ENCODE measurements around the gene EPHA10.

EPHA10 gene

GRCh38 chr1:37764888-37765441, at the start of gene EPHA10:
Gene EPHA10, minus strand, starts transcription at chr1:37765120. Its CDS starts 54 bp downstream, at chr1:37765066.
- no peak for TF ChIP-seq CTCF (IDR thresholded peaks at IDR 0.05; ENCODE audit: insufficient read depth, low read depth, low read length, missing control alignments)
- DNase-seq (ENCODE audit: low read depth): no peak
- no peak within 1 kb of the TSS for H3K4me3 ChIP-seq (ENCODE audit: low read length)

- DNase-seq (ENCODE audit: low read depth): no peak
- H3K4me3 ChIP-seq (ENCODE audit: low read length): no peak overlapping the region
- no peak for TF ChIP-seq CTCF (IDR thresholded peaks at IDR 0.05; ENCODE audit: insufficient read depth, low read depth, low read length, missing control alignments)
These were observed 49.3 kb upstream of the EPHA10 start for GRCh38 chr1:37814252-37814651.

GRCh38 chr1:37813529-37814145, 48.7 kb upstream of the EPHA10 start:
- no peak for TF ChIP-seq CTCF (IDR thresholded peaks at IDR 0.05; ENCODE audit: insufficient read depth, low read depth, low read length, missing control alignments)
- H3K4me3 ChIP-seq (ENCODE audit: low read length): no peak overlapping the region
- no peak for DNase-seq (ENCODE audit: low read depth)

- TF ChIP-seq CTCF (IDR thresholded peaks at IDR 0.05; ENCODE audit: insufficient read depth, low read depth, low read length, missing control alignments): peak; percentile 91
- peak; percentile 82 for DNase-seq (ENCODE audit: low read depth)
- no peak overlapping the region for H3K4me3 ChIP-seq (ENCODE audit: low read length)
These were observed 46.2 kb upstream of the EPHA10 start for GRCh38 chr1:37811027-37811655.

GRCh38 chr1:37809942-37810341, 45.0 kb upstream of the EPHA10 start:
- no peak for TF ChIP-seq CTCF (IDR thresholded peaks at IDR 0.05; ENCODE audit: insufficient read depth, low read depth, low read length, missing control alignments)
- no peak for DNase-seq (ENCODE audit: low read depth)

GRCh38 chr1:37808369-37809319, 43.7 kb upstream of the EPHA10 start:
- H3K4me3 ChIP-seq (ENCODE audit: low read length): peak overlapping the region; percentile 89
- TF ChIP-seq CTCF (IDR thresholded peaks at IDR 0.05; ENCODE audit: insufficient read depth, low read depth, low read length, missing control alignments): no peak
- DNase-seq (ENCODE audit: low read depth): peak; percentile 77

More at GRCh38 chr1:37809942-37810341, 45.0 kb upstream of the EPHA10 start:
- no peak overlapping the region for H3K4me3 ChIP-seq (ENCODE audit: low read length)

All from epithelial cell of esophagus (primary cell).